Peyer's patch (tissue), 4 donors: ENCODE results near the gene POLR2F.

Experiments used
- CTCF ChIP-seq, 6 experiments: fragments of 450-650 bp in 4 of 6; fragments of 200-600 bp in 2 of 6; sonication (generic) in 1 of 6; IDR thresholded peaks; one replicate each; pipeline ENCODE4 v1.5.1; 2017 to 2019; ENCODE audit warnings: antibody characterized with exemption in 6 of 6, mild to moderate bottlenecking in 3 of 6, moderate library complexity in 1 of 6
- POLR2A ChIP-seq, 2 donors: fragments of 450-650 bp; IDR thresholded peaks; one replicate each; pipeline ENCODE4 v1.5.1; 2017; ENCODE audit warnings: antibody characterized with exemption in 2 of 2, mild to moderate bottlenecking in 2 of 2, moderate library complexity in 2 of 2

- TF ChIP-seq POLR2A (IDR thresholded peaks at IDR 0.05) (no peak), CTCF (IDR thresholded peaks at IDR 0.05) (no peak)
Measured at GRCh38 chr22:37925330-37925729, 28.2 kb upstream of the POLR2F start.
